HCT116 (cell line): ENCODE data around the gene KRT39. TPM values are rescaled to one million over a fixed set of nuclear protein-coding genes. Genes with fewer than 3 reads are reported as not detected.

Experiments used
- ATAC-seq: fragments of 200-7000 bp; cut with Tn5 transposase; 2 replicates; pipeline ENCODE4 v1.9.1; 2020; ENCODE audit warnings: mild to moderate bottlenecking, moderate library complexity
- BruUV-seq: library from RNA; stranded (reverse); fragments of 400-500 nt; replicated peaks from 2 replicates; lab custom pipeline; 2021; lab: Mats Ljungman, UMichigan
- CTCF ChIA-PET: fragments of 300-600 bp; sonication (Branson Sonifier 250); formaldehyde crosslinking; loops from one replicate; lab custom pipeline; 2021; ENCODE audit warnings: antibody characterized with exemption; lab: Charles Lee
- POLR2A ChIA-PET: fragments of 300-600, 350-600 bp; sonication (Branson Sonifier 250); formaldehyde crosslinking; loops from one replicate; lab custom pipeline; 2021; ENCODE audit warnings: antibody characterized with exemption; lab: Charles Lee
- RAD21 ChIA-PET, 2 experiments: fragments of 300-600 bp; sonication (Branson Sonifier 250); formaldehyde crosslinking; loops; one replicate each; lab custom pipeline; 2023; ENCODE audit warnings: low total read pairs in 2 of 2; ENCODE audit not compliant: uncharacterized antibody in 2 of 2, unreplicated experiment in 2 of 2, low non-redundant PET in 1 of 2; lab: Charles Lee
- DNase-seq: peaks from one replicate; pipeline ENCODE4 v3.0.0-alpha.2; 2010; ENCODE audit warnings: low read depth, low spot score
- H2AFZ ChIP-seq: fragments of 200-600 bp; shearing (Covaris generic), sonication (generic); 2 replicates; pipeline ENCODE4 v1.6.1; 2017; ENCODE audit warnings: low read depth, mixed run types, mixed read lengths, antibody characterized with exemption, low read length; ENCODE audit not compliant: poor library complexity, severe bottlenecking
- H3K27ac ChIP-seq: 2 replicates; pipeline ENCODE4 v1.5.1; 2012; ENCODE audit warnings: low read depth, low read length
- H3K27me3 ChIP-seq: fragments of 200-600 bp; sonication (generic); 2 replicates; pipeline ENCODE4 v1.6.1; 2016; ENCODE audit warnings: mixed run types, low read length, mixed read lengths; ENCODE audit not compliant: insufficient read depth
- H3K36me3 ChIP-seq, 2 experiments: fragments of 200-500 bp in 1 of 2; fragments of 200-600 bp in 1 of 2; sonication (Bioruptor generic) in 1 of 2; sonication (generic) in 1 of 2; 2 replicates each; pipeline versions ENCODE4 v1.5.1 to v1.6.1; 2014 to 2016; ENCODE audit warnings: low read length in 2 of 2, inconsistent platforms in 1 of 2, mixed read lengths in 1 of 2, mixed run types in 1 of 2; ENCODE audit not compliant: insufficient read depth in 2 of 2, control insufficient read depth in 1 of 2
- H3K4me1 ChIP-seq, 2 experiments: fragments of 200-600 bp in 1 of 2; sonication (generic) in 1 of 2; 2 replicates each; pipeline versions ENCODE4 v1.5.1 to v1.6.1; 2012 to 2017; ENCODE audit warnings: low read length in 2 of 2, inconsistent platforms in 1 of 2, mild to moderate bottlenecking in 1 of 2, mixed read lengths in 1 of 2, mixed run types in 1 of 2, moderate library complexity in 1 of 2; ENCODE audit not compliant: insufficient read depth in 2 of 2, control insufficient read depth in 1 of 2
- H3K4me2 ChIP-seq: fragments of 200-600 bp; sonication (generic); 2 replicates; pipeline ENCODE4 v1.6.1; 2017; ENCODE audit warnings: mixed run types, low read length, mixed read lengths
- H3K4me3 ChIP-seq, 2 experiments: fragments of 200-600 bp in 1 of 2; sonication (generic) in 1 of 2; replicated peaks in 1 of 2; 2 replicates each; pipeline ENCODE4 v1.5.1; 2011 to 2016; ENCODE audit warnings: low read length in 2 of 2, control low read depth in 1 of 2, low read depth in 1 of 2, mild to moderate bottlenecking in 1 of 2, mixed read lengths in 1 of 2, mixed run types in 1 of 2
- H3K79me2 ChIP-seq: fragments of 200-600 bp; sonication (generic); 2 replicates; pipeline ENCODE4 v1.6.1; 2017; ENCODE audit warnings: mild to moderate bottlenecking, mixed run types, low read length, moderate library complexity, mixed read lengths; ENCODE audit not compliant: insufficient read depth
- H3K9ac ChIP-seq: fragments of 200-600 bp; sonication (generic); 2 replicates; pipeline ENCODE4 v1.6.1; 2016; ENCODE audit warnings: low read length, mixed read lengths
- H3K9me2 ChIP-seq: fragments of 200-600 bp; sonication (generic), shearing (Covaris generic); 2 replicates; pipeline ENCODE4 v1.6.1; 2017; ENCODE audit warnings: mixed run types, mild to moderate bottlenecking, moderate library complexity; ENCODE audit not compliant: insufficient read depth
- H3K9me3 ChIP-seq, 2 experiments: fragments of 200-500 bp in 1 of 2; fragments of 200-600 bp in 1 of 2; sonication (Bioruptor generic) in 1 of 2; sonication (generic) in 1 of 2; 2 replicates each; pipeline ENCODE4 v1.6.1; 2014 to 2017; ENCODE audit warnings: low read length in 2 of 2, mixed read lengths in 2 of 2, inconsistent platforms in 1 of 2, low read depth in 1 of 2, mild to moderate bottlenecking in 1 of 2, mixed run types in 1 of 2, moderate library complexity in 1 of 2; ENCODE audit not compliant: control insufficient read depth in 1 of 2, insufficient read depth in 1 of 2
- H4K20me1 ChIP-seq: fragments of 200-600 bp; sonication (generic), shearing (Covaris generic); 2 replicates; pipeline ENCODE4 v1.6.1; 2017; ENCODE audit warnings: mixed run types, mild to moderate bottlenecking, moderate library complexity; ENCODE audit not compliant: insufficient read depth
- ATF3 ChIP-seq: IDR thresholded peaks from 2 replicates; pipeline ENCODE4 v1.6.1; 2012
- CEBPB ChIP-seq: IDR thresholded peaks from 2 replicates; pipeline ENCODE4 v1.6.1; 2012; ENCODE audit warnings: low read depth
- RAD21 ChIP-seq: IDR thresholded peaks from 2 replicates; pipeline ENCODE4 v1.6.1; 2012; ENCODE audit warnings: low read depth, mild to moderate bottlenecking
- REST ChIP-seq: IDR thresholded peaks from 2 replicates; pipeline ENCODE4 v1.6.1; 2012; ENCODE audit warnings: low read depth
- TCF7L2 ChIP-seq: IDR thresholded peaks from 2 replicates; pipeline ENCODE4 v1.7.0; 2011; ENCODE audit warnings: borderline replicate concordance, inconsistent platforms; ENCODE audit not compliant: insufficient read depth, insufficient read length; ENCODE audit errors: extremely low read depth
- intact Hi-C: fragments of 100-400 bp; cut with micrococcal nuclease; formaldehyde crosslinking; loops from 2 replicates; pipeline ENCODE4 v1.10.0; 2022
- total RNA-seq: library from RNA; stranded (reverse); gene quantifications from one replicate; pipeline ENCODE4 v1.2.1, GENCODE V29; 2021; ENCODE audit not compliant: unreplicated experiment

The KRT39 gene
- total RNA-seq, 1 experiment from 2014 or later, result not detected

GRCh38 chr17:41015454-41015853, 48.7 kb upstream of the KRT39 start:
- no peak overlapping the region for H3K4me2 ChIP-seq
- ATAC-seq, result no peak
- no peak overlapping the region for H3K9ac ChIP-seq
- intact Hi-C loops, result no loop called here
- RAD21 ChIA-PET, result no interaction called here
- no peaks in the 10 kb centered on the region for H3K9me3 ChIP-seq
- H3K27ac ChIP-seq, result no peak overlapping the region
- no peaks in the 10 kb centered on the region for H3K9me2 ChIP-seq
- no peaks in the 10 kb centered on the region for H3K4me1 ChIP-seq
- POLR2A ChIA-PET, result no interaction called here
- no peak overlapping the region for H2AFZ ChIP-seq
- CTCF ChIA-PET, result no interaction called here
- H3K27me3 ChIP-seq, result no peaks in the 10 kb centered on the region
- no peaks in the 10 kb centered on the region for H3K36me3 ChIP-seq
- no peak overlapping the region for H3K4me3 ChIP-seq
- no peak for TF ChIP-seq CEBPB
- TF ChIP-seq ATF3, result no peak
- TF ChIP-seq REST, result no peak
- no peak for TF ChIP-seq TCF7L2
- no peaks in the 10 kb centered on the region for H3K79me2 ChIP-seq
- no peaks in the 10 kb centered on the region for H4K20me1 ChIP-seq
- BruUV-seq, result no TSS peak
- DNase-seq, result no peak

- ATAC-seq, result no peak
Measured at GRCh38 chr17:41013606-41014005, 46.9 kb upstream of the KRT39 start.

More at GRCh38 chr17:41013606-41014005, 46.9 kb upstream of the KRT39 start:
- H3K9me3 ChIP-seq, result no peaks in the 10 kb centered on the region
- 0 out of 2 replicates have a peak, but pooled peaks have one; percentile 25 for TF ChIP-seq CEBPB
- no peak for TF ChIP-seq RAD21
- no peak overlapping the region for H3K9ac ChIP-seq
- BruUV-seq, result no TSS peak
- ChIA-PET RAD21 (no interaction called here), POLR2A (no interaction called here), CTCF (no interaction called here)
- H3K4me3 ChIP-seq, result no peak overlapping the region
- H3K4me2 ChIP-seq, result no peak overlapping the region
- H3K9me2 ChIP-seq, result no peaks in the 10 kb centered on the region
- no peaks in the 10 kb centered on the region for H3K79me2 ChIP-seq
- no peak overlapping the region for H3K27ac ChIP-seq
- no peak for DNase-seq
- peaks cover 0 to 6% of the 10 kb centered on the region in 2 experiments; a peak in 1 of 4 replicates for H3K4me1 ChIP-seq
- H3K36me3 ChIP-seq, result no peaks in the 10 kb centered on the region
- intact Hi-C loops, result no loop called here
- no peaks in the 10 kb centered on the region for H4K20me1 ChIP-seq
- no peaks in the 10 kb centered on the region for H3K27me3 ChIP-seq
- H2AFZ ChIP-seq, result peak overlapping the region; percentile 17
